GM20431 (cell line): ENCODE results near the gene NBAS.

Source experiments
- in situ Hi-C: fragments of 300-500 bp; cut with MseI, MboI; formaldehyde crosslinking; loops from one replicate; pipeline ENCODE4 v1.15.0; 2020; ENCODE audit warnings: low sequenced_read_pairs; ENCODE audit not compliant: unreplicated experiment

NBAS gene

GRCh38 chr2:15159206-15159605 is 401.9 kb downstream of the NBAS start:
- in situ Hi-C loops = no loop called here

GRCh38 chr2:15158532-15158931 is 402.6 kb downstream of the NBAS start:
- in situ Hi-C loops = no loop called here

- in situ Hi-C loops = no loop called here
These were observed 403.0 kb downstream of the NBAS start for GRCh38 chr2:15158100-15158499.

GRCh38 chr2:15155959-15156574 is 405.1 kb downstream of the NBAS start:
- in situ Hi-C loops = no loop called here

GRCh38 chr2:15154297-15154696 is 406.8 kb downstream of the NBAS start:
- in situ Hi-C loops = no loop called here

GRCh38 chr2:15152382-15152781 is 408.8 kb downstream of the NBAS start:
- in situ Hi-C loops = no loop called here

- in situ Hi-C loops = no loop called here
These were observed 412.1 kb downstream of the NBAS start for GRCh38 chr2:15149063-15149462.

- in situ Hi-C loops = no loop called here
These were observed 413.5 kb downstream of the NBAS start for GRCh38 chr2:15147591-15147990.

- in situ Hi-C loops = no loop called here
These were observed 414.2 kb downstream of the NBAS start for GRCh38 chr2:15146960-15147359.

- in situ Hi-C loops = no loop called here
These were observed 415.2 kb downstream of the NBAS start for GRCh38 chr2:15145919-15146318.

- in situ Hi-C loops = no loop called here
These were observed 415.9 kb downstream of the NBAS start for GRCh38 chr2:15145046-15145817.

- in situ Hi-C loops = no loop called here
These were observed 419.0 kb downstream of the NBAS start for GRCh38 chr2:15142069-15142689.

GRCh38 chr2:15141211-15141610 is 419.9 kb downstream of the NBAS start:
- in situ Hi-C loops = no loop called here

- in situ Hi-C loops = no loop called here
These were observed 424.5 kb downstream of the NBAS start for GRCh38 chr2:15136639-15137038.

GRCh38 chr2:15134957-15135356 is 426.2 kb downstream of the NBAS start:
- in situ Hi-C loops = no loop called here

- in situ Hi-C loops = no loop called here
These were observed 427.7 kb downstream of the NBAS start for GRCh38 chr2:15133461-15133860.

GRCh38 chr2:15128846-15129245 is 432.3 kb downstream of the NBAS start:
- in situ Hi-C loops = no loop called here

GRCh38 chr2:15127876-15128275 is 433.3 kb downstream of the NBAS start:
- in situ Hi-C loops = no loop called here

GRCh38 chr2:15127301-15127700 is 433.8 kb downstream of the NBAS start:
- in situ Hi-C loops = no loop called here

- in situ Hi-C loops = no loop called here
These were observed 434.8 kb downstream of the NBAS start for GRCh38 chr2:15126373-15126772.

- in situ Hi-C loops = no loop called here
These were observed 438.2 kb downstream of the NBAS start for GRCh38 chr2:15122915-15123314.
